LNCaP clone FGC (cell line): ENCODE results near the gene ZNF816.
"Not testable (repeated sequence)": the region's sequence is repeated elsewhere in the genome, so short reads cannot be mapped to it uniquely, and the experiment has no call there.

Source experiments
- DNase-seq: peaks from one replicate; pipeline ENCODE4 v3.0.0-alpha.2; 2011; ENCODE audit warnings: low read depth
- H3K4me3 ChIP-seq: 2 replicates; pipeline ENCODE4 v1.5.1; 2011; ENCODE audit warnings: mild to moderate bottlenecking, low read depth, low read length, control low read depth
- TF ChIP-seq, protein P1 (sequence below): IDR thresholded peaks from 2 replicates; pipeline ENCODE4 v1.5.1; 2012; ENCODE audit warnings: mild to moderate bottlenecking; ENCODE audit not compliant: control insufficient read depth, insufficient read depth; ENCODE audit errors: extremely low read depth

Gene ZNF816

DNA sequence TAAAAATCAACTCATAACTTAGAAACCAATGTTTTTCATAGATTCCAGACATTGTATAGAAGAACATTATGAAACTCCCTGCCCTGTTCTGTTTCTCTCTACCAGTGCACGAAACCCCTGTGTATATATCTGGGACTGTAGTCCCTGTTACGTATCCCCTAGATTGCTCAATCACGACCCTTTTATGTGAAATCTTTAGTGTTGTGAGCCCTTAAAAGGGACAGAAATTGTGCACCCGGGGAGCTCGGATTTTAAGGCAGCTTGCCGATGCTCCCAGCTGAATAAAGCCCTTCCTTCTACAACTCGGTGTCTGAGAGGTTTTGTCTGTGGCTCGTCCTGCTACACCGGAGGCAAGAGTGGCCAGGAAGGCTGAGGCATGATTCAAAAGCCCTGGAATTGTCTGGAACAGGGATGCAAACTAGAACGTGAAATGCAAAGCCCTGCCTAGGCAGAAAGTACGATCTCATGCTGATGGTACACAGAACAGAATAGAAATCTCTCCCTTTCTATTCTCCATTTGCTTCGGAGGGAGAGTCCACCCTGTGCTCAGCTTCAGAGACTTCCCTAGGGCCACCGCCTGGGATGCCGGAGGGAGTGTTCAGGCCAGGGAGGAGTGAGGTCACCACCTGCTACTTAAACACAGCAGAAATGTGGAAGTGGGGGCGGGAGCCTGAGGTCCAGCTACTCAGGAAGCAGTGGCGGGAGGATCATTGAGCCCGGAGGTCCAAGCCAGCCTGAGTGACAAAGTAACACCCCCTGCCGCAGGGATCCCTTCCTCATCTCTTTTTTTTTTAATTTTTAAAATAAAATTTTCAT, 38.7 kb downstream of the ZNF816 start:
- TF ChIP-seq, protein P1, sequence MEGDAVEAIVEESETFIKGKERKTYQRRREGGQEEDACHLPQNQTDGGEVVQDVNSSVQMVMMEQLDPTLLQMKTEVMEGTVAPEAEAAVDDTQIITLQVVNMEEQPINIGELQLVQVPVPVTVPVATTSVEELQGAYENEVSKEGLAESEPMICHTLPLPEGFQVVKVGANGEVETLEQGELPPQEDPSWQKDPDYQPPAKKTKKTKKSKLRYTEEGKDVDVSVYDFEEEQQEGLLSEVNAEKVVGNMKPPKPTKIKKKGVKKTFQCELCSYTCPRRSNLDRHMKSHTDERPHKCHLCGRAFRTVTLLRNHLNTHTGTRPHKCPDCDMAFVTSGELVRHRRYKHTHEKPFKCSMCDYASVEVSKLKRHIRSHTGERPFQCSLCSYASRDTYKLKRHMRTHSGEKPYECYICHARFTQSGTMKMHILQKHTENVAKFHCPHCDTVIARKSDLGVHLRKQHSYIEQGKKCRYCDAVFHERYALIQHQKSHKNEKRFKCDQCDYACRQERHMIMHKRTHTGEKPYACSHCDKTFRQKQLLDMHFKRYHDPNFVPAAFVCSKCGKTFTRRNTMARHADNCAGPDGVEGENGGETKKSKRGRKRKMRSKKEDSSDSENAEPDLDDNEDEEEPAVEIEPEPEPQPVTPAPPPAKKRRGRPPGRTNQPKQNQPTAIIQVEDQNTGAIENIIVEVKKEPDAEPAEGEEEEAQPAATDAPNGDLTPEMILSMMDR = no peak
- DNase-seq = no peak
- peak overlapping the region; percentile 80 for H3K4me3 ChIP-seq

DNA sequence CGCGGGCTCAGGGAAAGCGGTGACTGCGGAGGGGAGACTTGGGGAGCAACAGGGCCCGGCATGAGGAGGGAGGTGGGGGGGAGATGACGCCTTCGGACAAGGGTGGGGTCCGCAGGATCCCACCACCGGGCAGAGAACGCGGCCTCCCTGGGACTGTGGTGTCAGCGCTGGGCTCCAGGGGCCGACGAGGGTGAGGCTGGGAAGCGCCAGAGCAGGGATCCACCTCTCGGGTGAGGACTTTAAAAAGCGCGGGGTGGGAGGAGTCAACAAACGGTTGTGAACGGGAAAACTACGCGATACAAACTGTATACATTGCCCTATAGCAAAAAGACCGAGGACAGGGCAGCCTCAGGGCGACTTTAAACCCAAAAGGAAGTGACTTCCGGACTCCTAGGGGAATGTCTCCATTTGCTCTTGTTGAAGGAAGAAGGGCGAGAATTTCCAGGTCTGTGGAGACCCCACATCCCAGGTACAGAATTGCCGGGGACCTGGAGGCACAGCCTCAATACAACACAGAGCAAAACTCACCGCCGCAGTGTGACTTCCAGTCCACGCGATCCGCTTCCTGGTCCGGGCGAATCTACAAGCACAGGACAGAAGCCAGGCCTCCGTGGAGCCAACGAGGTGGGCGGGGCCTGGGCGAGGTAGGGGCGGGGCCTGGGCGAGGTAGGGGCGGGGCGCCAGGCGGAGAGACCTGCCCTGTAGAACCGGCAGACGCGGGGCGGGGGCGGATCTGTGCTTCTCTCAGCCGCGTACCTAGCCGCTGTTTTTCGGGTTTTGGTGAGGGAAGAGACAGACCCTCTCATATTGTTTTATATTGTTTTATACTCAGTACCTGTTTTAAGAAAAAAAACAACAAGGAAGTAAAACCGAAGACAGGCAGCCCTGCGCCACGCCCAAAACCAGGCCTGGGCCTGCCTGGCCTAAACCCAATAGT, 39.6 kb downstream of the ZNF816 start, which contains the start of gene ZNF888:
ZNF888 (minus strand) TSS at position 588 of the 937 bp plus-strand sequence. CDS start 5,555 bp downstream, outside the sequence.
- peak; percentile 71 for DNase-seq
- TF ChIP-seq, protein P1 = no peak
- H3K4me3 ChIP-seq = peak within 1 kb of the TSS; percentile 80

DNA sequence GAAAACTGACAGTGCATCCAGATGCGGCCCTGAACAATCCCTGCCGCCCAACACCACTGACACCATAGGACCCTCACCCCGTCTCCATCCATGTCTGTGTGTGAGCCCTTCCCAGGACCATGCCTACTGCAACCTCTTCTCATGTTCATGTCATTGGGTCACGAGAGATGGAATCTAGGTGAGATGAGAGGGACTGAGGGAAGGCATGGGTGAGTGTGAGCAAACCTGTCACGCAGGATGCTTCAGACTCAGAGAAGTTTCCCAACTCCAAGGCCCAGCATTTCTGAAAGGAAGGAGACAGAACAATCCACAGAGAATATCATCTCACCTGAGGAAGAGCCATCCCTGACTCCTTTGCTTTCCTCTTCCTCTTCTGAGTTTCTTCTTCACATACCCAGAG, 45.1 kb downstream of the ZNF816 start:
- H3K4me3 ChIP-seq = no peak overlapping the region
- no peak for DNase-seq
- TF ChIP-seq, protein P1 = no peak

DNA sequence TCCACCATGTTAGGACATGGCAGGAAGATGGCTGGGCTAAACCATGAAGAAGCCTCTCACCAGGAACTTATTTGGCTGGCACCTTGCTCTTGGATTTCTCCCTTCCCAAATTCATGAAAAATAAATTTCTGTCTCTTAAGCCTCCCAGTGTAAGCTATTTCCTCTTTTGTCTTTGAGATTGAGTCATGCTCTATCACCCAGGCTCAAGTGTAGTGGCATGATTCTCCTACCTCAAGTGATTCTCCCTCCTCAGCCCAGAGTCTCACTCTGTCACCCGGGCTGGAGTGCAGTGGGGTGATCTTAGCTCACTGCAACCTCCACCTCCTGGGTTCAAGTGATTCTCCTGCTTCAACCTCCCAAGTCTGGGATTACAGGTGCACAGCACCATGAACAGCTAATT, 52.0 kb downstream of the ZNF816 start:
- no peak for DNase-seq
- no peak overlapping the region for H3K4me3 ChIP-seq
- TF ChIP-seq, protein P1 = no peak

DNA sequence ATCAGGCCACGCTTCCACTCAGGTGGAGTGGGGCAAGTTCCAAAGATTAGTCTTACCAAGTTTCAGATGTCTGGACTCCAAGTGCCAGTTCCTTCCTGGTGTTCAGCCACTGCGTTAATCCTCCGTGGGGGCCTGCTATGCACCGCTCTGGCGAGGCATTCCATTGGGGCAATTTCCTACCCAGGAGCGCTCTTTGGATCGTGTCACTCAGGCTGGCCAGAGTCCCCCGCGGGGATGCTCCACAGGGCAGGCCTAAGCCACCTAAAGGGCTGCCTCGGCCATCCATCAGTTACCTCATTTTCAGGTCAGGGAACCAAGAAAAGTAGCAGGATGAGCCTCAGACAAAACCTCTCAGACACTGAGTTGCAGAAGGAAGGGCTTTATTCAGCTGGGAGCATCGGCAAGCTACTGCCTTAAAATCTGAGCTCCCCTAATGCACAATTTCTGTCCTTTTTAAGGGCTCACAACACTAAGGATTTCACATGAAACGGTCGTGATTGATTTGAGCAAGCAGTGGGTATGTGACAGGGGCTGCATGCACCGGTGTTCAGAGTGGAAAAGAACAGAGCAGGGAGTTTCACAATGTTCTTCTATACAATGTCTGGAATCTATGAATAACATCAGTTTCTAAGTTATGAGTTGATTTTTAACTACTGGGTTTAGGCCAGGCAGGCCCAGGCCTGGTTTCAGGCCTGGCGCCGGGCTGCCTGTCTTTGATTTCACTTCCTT, 58.5 kb downstream of the ZNF816 start:
- not testable (repeated sequence) for H3K4me3 ChIP-seq, DNase-seq

DNA sequence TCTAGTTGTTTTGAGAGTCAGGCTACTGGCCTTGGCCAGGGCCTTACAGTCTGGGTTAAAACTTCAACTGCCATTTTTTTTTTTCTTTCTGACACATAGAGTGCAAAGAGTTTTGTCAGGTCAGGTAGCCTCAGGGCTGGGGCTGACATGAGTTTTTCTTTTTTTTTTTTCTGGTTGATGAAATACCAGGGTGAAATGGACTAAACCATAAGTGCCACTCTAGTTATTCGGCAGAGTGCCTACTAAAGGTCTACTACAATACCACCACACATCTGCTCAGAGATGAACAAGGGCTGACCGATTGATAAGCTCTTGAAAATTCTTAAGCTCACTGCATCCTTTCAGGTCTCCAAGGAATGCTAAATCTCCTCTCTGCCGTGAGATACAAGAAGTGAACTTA, 60.8 kb downstream of the ZNF816 start:
- TF ChIP-seq, protein P1 = no peak
- DNase-seq = no peak
- H3K4me3 ChIP-seq = no peak overlapping the region
